Osteocyte (in vitro differentiated cells): ENCODE results near the gene ZFHX3. TPM values are rescaled to one million over a fixed set of nuclear protein-coding genes. Genes with fewer than 3 reads are reported as not detected.

ENCODE experiments used
- DNase-seq: peaks from one replicate; pipeline ENCODE4 v3.0.0; 2021; ENCODE audit warnings: mixed read lengths; ENCODE audit not compliant: unreplicated experiment; ENCODE audit errors: extremely low spot score
- H3K27ac Mint-ChIP-seq: one replicate; pipeline ENCODE4 v1.8.0; 2021; ENCODE audit warnings: mild to moderate bottlenecking, mixed read lengths; ENCODE audit not compliant: unreplicated experiment
- H3K27me3 Mint-ChIP-seq: one replicate; pipeline ENCODE4 v1.8.0; 2021; ENCODE audit warnings: mixed read lengths; ENCODE audit not compliant: unreplicated experiment
- H3K36me3 Mint-ChIP-seq: one replicate; pipeline ENCODE4 v1.8.0; 2021; ENCODE audit warnings: mixed read lengths; ENCODE audit not compliant: unreplicated experiment
- H3K4me1 Mint-ChIP-seq: one replicate; pipeline ENCODE4 v1.8.0; 2021; ENCODE audit warnings: mixed read lengths; ENCODE audit not compliant: unreplicated experiment
- H3K4me3 Mint-ChIP-seq: one replicate; pipeline ENCODE4 v1.8.0; 2021; ENCODE audit warnings: mild to moderate bottlenecking, moderate library complexity, mixed read lengths; ENCODE audit not compliant: unreplicated experiment
- H3K9me3 Mint-ChIP-seq: one replicate; pipeline ENCODE4 v1.8.0; 2021; ENCODE audit warnings: mixed read lengths; ENCODE audit not compliant: unreplicated experiment
- total RNA-seq: library from RNA; stranded (reverse); gene quantifications from 2 replicates; pipeline ENCODE4 v1.2.1, GENCODE V29; 2021
- TF ChIP-seq, protein P1 (sequence below): fragments of 200-600 bp; sonication (generic); IDR thresholded peaks from 2 replicates; pipeline ENCODE4 v1.5.0; 2021; ENCODE audit warnings: antibody characterized with exemption, mild to moderate bottlenecking, moderate library complexity

ZFHX3 gene
- total RNA-seq, 1 donor from 2014 or later, result 89.1 TPM

DNA sequence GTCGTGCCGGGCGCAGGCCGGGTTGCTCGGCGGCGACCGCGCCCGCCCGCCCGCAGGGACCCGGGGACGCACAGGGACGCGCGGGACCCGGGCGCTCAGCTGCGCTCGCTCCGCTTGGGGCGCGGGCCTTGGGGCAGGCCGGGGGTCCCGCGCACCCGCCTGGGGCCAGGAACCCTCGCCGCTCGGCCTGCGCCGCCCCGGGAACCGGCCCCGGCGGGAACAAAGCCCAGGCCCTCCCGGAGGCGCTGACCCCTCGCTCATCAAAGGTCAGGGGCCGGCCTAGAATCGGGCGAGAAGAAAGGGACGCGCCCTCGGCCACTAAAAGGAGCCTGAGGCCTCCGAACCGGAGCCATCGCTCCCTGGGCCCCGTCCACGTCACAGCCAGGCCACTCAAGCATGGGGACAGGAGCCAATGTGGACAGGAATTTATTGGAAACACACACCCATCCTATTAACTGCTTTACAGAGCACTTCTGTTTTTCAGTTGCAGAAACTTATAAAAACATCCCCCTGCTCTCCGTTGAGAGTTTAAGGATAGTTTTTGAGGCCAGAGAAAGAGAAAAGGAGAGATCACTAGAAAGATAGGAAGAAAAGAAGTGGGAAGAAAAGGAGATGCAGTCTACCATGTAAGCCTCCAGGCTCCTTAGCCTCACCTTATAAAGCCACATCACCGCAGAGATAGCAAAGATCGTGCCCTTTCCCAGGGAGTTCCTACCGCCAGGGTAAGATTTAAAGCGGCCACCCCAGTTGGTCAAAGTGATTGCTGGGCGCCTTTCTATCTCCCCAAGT is 558 bp upstream of the ZFHX3 start:
- DNase-seq, result no peak
- Mint-ChIP-seq H3K27me3 (no peaks in the 10 kb centered on the region), H3K4me1 (peaks cover 40% of the 10 kb centered on the region), H3K4me3 (peak overlapping the region; percentile 71), H3K9me3 (no peaks in the 10 kb centered on the region), H3K27ac (no peak overlapping the region), H3K36me3 (no peaks in the 10 kb centered on the region)
- TF ChIP-seq, protein P1, sequence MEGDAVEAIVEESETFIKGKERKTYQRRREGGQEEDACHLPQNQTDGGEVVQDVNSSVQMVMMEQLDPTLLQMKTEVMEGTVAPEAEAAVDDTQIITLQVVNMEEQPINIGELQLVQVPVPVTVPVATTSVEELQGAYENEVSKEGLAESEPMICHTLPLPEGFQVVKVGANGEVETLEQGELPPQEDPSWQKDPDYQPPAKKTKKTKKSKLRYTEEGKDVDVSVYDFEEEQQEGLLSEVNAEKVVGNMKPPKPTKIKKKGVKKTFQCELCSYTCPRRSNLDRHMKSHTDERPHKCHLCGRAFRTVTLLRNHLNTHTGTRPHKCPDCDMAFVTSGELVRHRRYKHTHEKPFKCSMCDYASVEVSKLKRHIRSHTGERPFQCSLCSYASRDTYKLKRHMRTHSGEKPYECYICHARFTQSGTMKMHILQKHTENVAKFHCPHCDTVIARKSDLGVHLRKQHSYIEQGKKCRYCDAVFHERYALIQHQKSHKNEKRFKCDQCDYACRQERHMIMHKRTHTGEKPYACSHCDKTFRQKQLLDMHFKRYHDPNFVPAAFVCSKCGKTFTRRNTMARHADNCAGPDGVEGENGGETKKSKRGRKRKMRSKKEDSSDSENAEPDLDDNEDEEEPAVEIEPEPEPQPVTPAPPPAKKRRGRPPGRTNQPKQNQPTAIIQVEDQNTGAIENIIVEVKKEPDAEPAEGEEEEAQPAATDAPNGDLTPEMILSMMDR, result no peak

DNA sequence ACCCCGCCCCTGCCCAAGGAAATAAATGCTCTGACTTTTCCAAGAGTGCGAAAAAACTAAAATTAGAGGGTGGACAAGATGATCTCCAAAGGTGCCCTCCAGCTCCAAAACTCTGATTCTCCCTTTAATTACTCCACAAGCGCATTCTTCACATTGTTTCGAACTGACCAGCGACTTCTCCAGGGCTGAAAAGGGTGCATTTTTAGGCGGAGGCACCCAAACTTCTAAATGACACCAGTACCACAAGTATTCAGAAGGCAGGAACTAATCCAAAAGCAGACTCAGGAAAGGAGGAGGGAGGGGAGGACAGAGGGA is 750 bp downstream of the ZFHX3 start:
- peak overlapping the region; percentile 94 for H3K27ac Mint-ChIP-seq
- TF ChIP-seq, protein P1, result no peak
- H3K4me3 Mint-ChIP-seq, result peak overlapping the region; percentile 83
- H3K4me1 Mint-ChIP-seq, result peaks cover 53% of the 10 kb centered on the region
- H3K27me3 Mint-ChIP-seq, result no peaks in the 10 kb centered on the region
- no peaks in the 10 kb centered on the region for H3K36me3 Mint-ChIP-seq
- DNase-seq, result no peak
- no peaks in the 10 kb centered on the region for H3K9me3 Mint-ChIP-seq

DNA sequence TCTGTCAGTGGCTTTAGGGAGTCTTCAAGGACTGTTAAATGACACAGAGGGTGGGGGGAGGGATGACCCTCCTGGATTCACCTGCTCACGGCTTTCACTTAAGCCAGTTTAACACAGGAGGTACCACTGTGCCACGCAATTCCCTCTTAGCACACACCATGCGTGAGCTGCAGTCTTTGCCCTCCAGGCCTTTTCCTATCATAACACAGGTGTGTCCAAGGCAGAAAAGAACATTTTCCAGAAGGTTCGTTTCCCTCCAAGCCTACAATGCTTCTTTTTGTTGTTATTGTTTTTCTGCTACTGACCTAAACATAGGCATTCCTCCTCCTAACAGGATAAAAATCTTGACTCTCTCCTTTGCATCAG is 1.1 kb downstream of the ZFHX3 start:
- Mint-ChIP-seq H3K27ac (peak overlapping the region; percentile 94), H3K4me3 (peak overlapping the region; percentile 83), H3K9me3 (no peaks in the 10 kb centered on the region), H3K4me1 (peaks cover 56% of the 10 kb centered on the region), H3K27me3 (no peaks in the 10 kb centered on the region), H3K36me3 (no peaks in the 10 kb centered on the region)
- TF ChIP-seq, protein P1, result no peak
- DNase-seq, result no peak

DNA sequence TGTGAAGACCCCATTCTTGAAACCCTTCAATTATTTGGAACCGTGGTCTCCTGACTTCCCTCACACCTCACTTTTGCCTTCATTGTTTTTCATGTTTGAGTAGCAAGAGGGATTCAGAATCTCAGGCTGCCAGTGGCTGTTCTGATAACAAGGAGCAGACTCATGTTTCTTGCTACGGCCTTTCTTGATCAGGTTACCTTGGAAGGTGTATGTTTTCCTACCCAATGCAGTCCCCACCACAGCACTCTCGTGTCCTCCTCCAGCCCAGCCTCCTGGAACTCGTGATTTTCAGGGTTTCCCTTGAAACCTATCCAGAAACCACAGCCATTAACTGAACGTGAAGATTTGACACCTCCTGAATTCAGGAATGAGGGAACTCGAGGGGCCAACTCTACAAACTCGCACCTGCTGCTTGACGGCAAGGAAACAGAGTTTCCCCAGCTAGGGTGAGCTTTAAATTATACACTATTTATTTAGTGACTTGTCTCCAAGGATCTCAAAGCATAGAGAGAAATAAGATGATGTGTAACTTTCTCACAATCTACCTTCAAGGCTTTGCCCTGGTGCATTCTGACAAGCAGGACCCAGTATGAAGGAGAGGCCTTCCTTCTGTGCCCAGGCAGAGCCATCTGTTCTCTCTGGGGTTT is 1.6 kb downstream of the ZFHX3 start:
- Mint-ChIP-seq H3K27me3 (no peaks in the 10 kb centered on the region), H3K9me3 (no peaks in the 10 kb centered on the region), H3K4me1 (peaks cover 61% of the 10 kb centered on the region), H3K27ac (peak overlapping the region; percentile 94), H3K4me3 (peak overlapping the region; percentile 83), H3K36me3 (no peaks in the 10 kb centered on the region)
- DNase-seq, result no peak
- TF ChIP-seq, protein P1, result no peak

DNA sequence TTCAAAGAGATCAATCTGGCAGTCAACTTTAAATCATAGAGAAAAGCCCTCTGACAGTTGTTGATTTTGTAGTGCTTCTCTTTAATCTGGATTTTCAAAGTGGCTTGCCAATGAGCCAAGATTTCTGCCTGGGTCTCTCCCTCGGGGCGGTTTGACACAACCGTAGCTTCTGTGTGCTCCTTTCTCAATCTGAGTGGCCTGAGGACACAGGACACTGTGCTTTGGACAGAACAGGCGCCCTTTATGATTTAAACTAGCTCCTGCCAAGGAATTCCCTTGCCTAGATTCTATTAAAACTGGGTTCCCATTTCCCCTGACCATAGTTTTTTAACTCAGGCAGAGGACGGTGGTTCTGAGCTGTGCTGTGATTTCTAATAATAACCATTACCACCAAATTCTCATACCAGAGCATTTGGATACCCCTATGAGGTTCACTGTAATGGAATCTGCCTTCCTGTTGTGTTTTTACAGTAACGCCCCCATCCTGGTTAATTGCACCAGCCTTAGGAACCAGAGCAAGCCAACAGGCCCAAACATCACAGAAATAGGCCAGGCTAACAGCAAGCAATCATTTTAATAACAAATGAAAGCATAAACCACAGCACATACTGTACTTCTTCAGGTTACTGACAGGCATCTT is 4.0 kb downstream of the ZFHX3 start:
- Mint-ChIP-seq H3K4me1 (peaks cover 78% of the 10 kb centered on the region), H3K36me3 (no peaks in the 10 kb centered on the region), H3K9me3 (no peaks in the 10 kb centered on the region), H3K27me3 (no peaks in the 10 kb centered on the region), H3K4me3 (peak overlapping the region; percentile 46), H3K27ac (peak overlapping the region; percentile 94)
- TF ChIP-seq, protein P1, result no peak
- DNase-seq, result no peak
